IPS DF 6.9 (cell line): ENCODE data around the gene TMF1.

Source experiments
- DNase-seq: peaks from one replicate; pipeline ENCODE4 v3.0.0-alpha.2; 2013; ENCODE audit warnings: low read depth, low spot score
- H3K27ac ChIP-seq: one replicate; pipeline ENCODE4 v1.5.1; 2013; ENCODE audit warnings: low read length, control low read depth
- H3K27me3 ChIP-seq: 2 replicates; pipeline ENCODE4 v1.6.1; 2013; ENCODE audit warnings: mild to moderate bottlenecking, low read length; ENCODE audit not compliant: control insufficient read depth, insufficient read depth
- H3K36me3 ChIP-seq: 2 replicates; pipeline ENCODE4 v1.6.1; 2013; ENCODE audit warnings: low read length; ENCODE audit not compliant: control insufficient read depth, insufficient read depth
- H3K4me1 ChIP-seq: 2 replicates; pipeline ENCODE4 v1.6.1; 2013; ENCODE audit warnings: low read length; ENCODE audit not compliant: control insufficient read depth, insufficient read depth
- H3K4me3 ChIP-seq: 2 replicates; pipeline ENCODE4 v1.5.1; 2013; ENCODE audit warnings: mild to moderate bottlenecking, low read length
- H3K9me3 ChIP-seq: 2 replicates; pipeline ENCODE4 v1.6.1; 2013; ENCODE audit warnings: low read length, inconsistent platforms; ENCODE audit not compliant: control insufficient read depth, insufficient read depth
- WGBS: extraction: QIAGEN DNeasy Blood & Tissue Kit; methylation state at CpG from one replicate; pipeline ENCODE4 v1.1.7; 2013; ENCODE audit warnings: mixed read lengths, missing lambda C conversion rate; ENCODE audit not compliant: insufficient read length, insufficient coverage; 5-methylcytosine and 5-hydroxymethylcytosine counted together

The TMF1 gene

DNA sequence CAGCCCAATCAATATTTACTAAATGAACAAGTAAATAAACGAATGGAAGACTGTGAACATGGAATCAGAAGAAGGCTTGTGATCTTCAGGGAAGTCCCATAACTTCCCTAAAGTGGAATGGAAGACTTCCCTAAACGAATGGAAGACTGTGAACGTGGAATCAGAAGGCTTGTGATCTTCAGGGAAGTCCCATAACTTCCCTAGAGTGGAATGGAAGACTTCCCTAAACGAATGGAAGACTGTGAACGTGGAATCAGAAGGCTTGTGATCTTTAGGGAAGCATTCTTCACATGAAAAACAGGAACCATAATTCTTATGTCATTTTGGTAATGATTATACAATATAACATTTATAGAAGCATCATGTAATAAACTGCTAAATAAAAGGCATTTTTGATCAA is 77.4 kb downstream of the TMF1 start:
- H3K4me3 ChIP-seq = no peak overlapping the region
- no peaks in the 10 kb centered on the region for H3K9me3 ChIP-seq
- no peaks in the 10 kb centered on the region for H3K27me3 ChIP-seq
- DNase-seq = no peak
- H3K36me3 ChIP-seq = peaks cover 2% of the 10 kb centered on the region; the same call in 1 of the 2 replicates
- no peak overlapping the region for H3K27ac ChIP-seq
- H3K4me1 ChIP-seq = no peaks in the 10 kb centered on the region
- no CpG with 5 or more reads among the region's 5 CpGs for WGBS

DNA sequence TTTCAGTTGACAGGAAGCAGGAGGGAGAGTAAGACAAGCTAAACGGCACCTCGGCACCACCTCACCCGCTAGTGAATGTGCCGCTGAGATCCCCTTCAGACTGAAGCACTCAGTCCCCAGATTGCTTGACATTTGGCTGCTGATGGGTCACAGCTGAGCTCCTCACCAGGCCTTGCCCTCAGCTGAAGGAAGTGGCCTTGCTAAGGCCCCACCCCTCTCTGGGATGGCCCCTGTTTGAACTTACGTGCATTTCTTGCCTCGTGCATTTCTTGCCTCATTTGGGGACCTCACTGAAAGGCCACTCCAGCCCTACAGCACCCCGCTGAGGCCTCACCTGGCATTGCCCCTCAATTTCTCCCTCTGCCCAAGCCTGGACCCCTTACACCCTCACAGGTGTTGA is 78.5 kb downstream of the TMF1 start:
- WGBS = no CpG with 5 or more reads among the region's 7 CpGs

DNA sequence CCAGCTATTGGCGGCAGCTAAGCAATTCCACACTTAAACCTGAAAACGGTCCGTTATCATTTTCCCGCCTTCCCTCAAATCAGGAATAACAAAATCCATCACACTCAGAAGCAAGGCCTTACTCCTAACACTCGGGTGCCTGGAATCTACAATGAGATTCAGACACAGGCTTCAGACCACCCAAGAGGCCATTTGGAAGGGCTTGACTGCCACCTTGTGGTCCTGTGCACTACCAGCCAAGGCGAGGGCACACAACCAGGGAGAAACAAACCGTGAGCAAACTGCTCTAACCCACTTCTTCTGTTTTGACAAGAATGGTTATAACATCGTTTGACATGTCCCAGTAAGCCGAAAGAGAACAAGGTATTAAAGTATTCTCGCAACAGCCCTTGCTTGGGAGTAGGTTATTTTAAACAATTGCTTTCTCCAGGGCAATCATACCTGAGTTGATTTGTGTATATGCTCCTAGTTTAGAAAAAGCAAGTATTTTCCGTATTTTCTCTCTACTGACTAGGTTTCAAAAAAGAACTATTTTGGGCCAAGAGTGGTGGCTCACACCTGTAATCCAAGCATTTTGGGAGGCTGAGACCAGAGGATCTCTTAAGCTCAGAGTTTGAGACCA is 79.7 kb downstream of the TMF1 start:
- H3K27ac ChIP-seq = no peak overlapping the region
- H3K9me3 ChIP-seq = no peaks in the 10 kb centered on the region
- no CpG with 5 or more reads among the region's 11 CpGs for WGBS
- H3K4me3 ChIP-seq = no peak overlapping the region
- peak; percentile 68 for DNase-seq
- H3K27me3 ChIP-seq = no peaks in the 10 kb centered on the region
- H3K4me1 ChIP-seq = no peaks in the 10 kb centered on the region
- H3K36me3 ChIP-seq = peaks cover under 1% of the 10 kb centered on the region; the same call in 1 of the 2 replicates

More for the DNA sequence above, 78.5 kb downstream of the TMF1 start:
- Histone ChIP-seq H3K4me1 (no peaks in the 10 kb centered on the region), H3K27ac (no peak overlapping the region), H3K4me3 (no peak overlapping the region), H3K9me3 (no peaks in the 10 kb centered on the region), H3K36me3 (peaks cover 2% of the 10 kb centered on the region; the same call in 1 of the 2 replicates), H3K27me3 (no peaks in the 10 kb centered on the region)
- no peak for DNase-seq
